ENCODE measurements around the gene SRA1.

DNA sequence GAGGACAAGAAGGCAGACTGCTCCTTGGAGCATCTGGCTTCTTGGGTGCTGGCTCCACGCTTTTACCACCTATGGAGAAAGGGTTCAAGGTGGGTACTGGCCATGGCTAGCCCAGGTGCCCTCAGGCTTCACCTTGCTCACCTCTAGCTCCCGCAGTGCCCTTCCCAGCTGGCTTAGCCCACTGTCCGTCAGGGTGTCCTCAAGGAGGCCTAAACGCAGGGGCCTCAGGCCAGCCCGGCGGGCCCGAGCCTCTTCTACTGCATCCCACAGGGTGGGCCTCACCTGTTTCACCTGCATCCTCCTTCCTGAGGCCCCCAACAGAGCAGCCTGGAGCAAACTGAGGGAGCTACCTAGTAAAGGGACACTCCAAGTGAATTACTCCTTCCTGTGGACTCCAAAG lies 16.4 kb upstream of the SRA1 start:
- TF ChIP-seq, protein P1, sequence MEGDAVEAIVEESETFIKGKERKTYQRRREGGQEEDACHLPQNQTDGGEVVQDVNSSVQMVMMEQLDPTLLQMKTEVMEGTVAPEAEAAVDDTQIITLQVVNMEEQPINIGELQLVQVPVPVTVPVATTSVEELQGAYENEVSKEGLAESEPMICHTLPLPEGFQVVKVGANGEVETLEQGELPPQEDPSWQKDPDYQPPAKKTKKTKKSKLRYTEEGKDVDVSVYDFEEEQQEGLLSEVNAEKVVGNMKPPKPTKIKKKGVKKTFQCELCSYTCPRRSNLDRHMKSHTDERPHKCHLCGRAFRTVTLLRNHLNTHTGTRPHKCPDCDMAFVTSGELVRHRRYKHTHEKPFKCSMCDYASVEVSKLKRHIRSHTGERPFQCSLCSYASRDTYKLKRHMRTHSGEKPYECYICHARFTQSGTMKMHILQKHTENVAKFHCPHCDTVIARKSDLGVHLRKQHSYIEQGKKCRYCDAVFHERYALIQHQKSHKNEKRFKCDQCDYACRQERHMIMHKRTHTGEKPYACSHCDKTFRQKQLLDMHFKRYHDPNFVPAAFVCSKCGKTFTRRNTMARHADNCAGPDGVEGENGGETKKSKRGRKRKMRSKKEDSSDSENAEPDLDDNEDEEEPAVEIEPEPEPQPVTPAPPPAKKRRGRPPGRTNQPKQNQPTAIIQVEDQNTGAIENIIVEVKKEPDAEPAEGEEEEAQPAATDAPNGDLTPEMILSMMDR (IDR thresholded peaks at IDR 0.05): no peak
- TF ChIP-seq EP300 (IDR thresholded peaks at IDR 0.05) (no peak), POLR2A (IDR thresholded peaks at IDR 0.05) (no peak)
